IPS-18c (cell line): ENCODE results near the gene MAP2K5.

ENCODE experiments used
- H3K4me3 ChIP-seq: 2 replicates; pipeline ENCODE4 v1.7.0; 2013; ENCODE audit warnings: low read depth, mild to moderate bottlenecking, low read length, moderate library complexity; ENCODE audit not compliant: insufficient read depth
- H3K9me3 ChIP-seq: one replicate; pipeline ENCODE4 v1.6.1; 2013; ENCODE audit warnings: mild to moderate bottlenecking, low read length, moderate library complexity; ENCODE audit not compliant: control insufficient read depth, insufficient read depth

The MAP2K5 gene

DNA sequence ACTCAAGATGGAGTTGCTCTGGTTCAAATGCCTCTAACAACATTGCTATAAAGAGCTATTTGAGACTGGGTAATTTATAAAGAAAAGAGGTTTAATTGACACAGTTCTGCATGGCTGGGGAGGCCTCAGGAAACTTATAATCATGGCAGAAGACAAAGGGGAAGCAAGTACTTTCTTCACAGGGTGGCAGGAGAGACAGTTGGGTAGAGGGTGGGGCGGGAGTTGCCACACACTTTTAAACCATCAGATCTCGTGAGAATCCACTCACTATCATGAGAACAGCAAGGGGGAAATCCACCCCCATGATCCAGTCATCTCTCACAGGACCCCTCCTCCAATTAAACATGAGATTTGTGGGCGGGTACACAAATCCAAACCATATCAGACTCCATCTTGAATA is 30.7 kb downstream of the MAP2K5 start:
- H3K4me3 ChIP-seq: no peak overlapping the region
- no peaks in the 10 kb centered on the region for H3K9me3 ChIP-seq

DNA sequence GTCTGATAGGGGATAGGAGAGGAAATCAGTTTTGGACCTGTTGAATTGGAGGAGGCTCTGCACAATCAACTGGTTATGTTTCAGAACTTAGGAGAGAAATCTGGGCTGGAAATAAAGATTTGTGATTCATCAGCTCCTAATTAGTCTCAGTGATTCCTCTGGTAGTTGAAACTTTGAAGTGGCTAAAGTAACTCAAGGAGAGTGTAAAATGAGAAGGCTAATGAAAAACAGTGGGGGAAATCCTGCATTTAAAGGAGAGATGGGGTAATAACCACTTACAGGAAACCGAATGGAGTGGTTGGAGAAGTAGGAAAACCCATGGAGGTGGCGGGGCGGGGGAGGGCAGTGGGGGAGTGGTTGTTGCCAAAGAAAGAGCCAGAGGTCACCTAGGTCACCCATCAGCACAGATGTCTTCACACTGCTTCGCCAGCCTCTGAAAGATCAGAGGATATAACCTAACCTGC is 32.6 kb downstream of the MAP2K5 start:
- no peak overlapping the region for H3K4me3 ChIP-seq

DNA sequence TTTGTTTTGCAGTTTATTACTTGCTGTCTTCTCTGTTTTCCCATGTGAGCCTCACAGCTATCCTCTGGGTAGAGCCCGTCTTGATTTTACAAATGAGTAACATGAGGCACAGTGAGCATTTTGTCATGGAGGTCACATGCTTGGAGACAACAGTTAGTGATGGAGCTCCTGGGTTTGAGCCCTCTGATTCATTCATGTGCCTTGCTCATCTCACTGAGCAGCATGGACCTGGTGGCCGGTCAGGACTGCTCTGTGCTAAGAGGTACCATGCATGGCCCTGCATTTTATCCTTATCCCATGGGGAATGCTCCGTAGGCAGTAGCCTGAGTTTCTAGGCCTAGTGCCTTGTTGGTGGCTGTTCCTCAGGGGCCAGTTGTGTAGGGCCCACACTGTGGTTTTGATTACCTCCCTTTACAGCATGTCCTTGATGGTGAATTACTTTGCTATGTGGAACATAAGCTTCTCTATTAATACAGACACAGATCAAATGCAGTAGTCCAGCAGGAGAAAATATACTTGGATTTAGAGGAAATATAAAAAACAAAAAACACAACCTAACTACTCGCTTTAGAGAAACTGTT is 35.6 kb downstream of the MAP2K5 start:
- Histone ChIP-seq H3K9me3 (no peaks in the 10 kb centered on the region), H3K4me3 (no peak overlapping the region)

More for the DNA sequence above, 32.6 kb downstream of the MAP2K5 start:
- H3K9me3 ChIP-seq: no peaks in the 10 kb centered on the region

DNA sequence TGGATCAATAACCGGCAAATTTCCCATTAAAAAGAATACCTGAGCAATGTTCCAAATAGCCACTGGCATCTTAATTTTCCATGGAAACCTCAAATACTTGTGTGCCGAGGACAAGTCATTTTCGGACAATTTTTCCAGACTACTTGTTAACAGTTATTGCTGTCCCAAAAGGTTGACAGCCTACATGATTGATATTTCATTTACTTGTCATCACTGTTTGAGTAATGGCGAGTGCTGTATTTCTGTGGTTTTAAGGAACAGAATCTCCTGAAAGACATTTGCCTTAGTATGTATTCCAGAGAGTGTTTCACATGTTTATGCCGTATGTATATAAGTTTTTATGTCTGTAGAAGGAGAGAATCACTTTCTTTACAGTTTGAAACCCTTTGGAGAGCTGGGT is 36.7 kb downstream of the MAP2K5 start:
- H3K9me3 ChIP-seq: no peaks in the 10 kb centered on the region
- H3K4me3 ChIP-seq: no peak overlapping the region

DNA sequence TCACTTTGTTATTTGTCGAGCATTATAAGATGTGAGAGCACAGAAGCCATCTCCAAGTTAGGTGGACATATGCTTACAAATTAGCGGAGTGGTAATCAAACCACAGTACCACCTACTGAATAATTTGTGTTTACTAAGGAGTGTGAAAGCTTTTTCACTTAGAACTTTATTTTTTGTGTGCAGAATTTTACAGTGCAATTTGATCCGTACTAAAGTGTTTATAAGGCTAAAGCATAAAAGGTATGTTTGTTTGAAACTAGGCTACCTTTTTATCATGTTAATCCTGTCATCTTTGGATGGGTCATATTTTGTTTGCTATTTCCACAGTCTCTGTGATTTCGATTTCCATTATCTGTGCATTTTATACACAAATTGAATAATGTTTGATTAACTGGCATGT is 37.5 kb downstream of the MAP2K5 start:
- Histone ChIP-seq H3K9me3 (no peaks in the 10 kb centered on the region), H3K4me3 (no peak overlapping the region)

DNA sequence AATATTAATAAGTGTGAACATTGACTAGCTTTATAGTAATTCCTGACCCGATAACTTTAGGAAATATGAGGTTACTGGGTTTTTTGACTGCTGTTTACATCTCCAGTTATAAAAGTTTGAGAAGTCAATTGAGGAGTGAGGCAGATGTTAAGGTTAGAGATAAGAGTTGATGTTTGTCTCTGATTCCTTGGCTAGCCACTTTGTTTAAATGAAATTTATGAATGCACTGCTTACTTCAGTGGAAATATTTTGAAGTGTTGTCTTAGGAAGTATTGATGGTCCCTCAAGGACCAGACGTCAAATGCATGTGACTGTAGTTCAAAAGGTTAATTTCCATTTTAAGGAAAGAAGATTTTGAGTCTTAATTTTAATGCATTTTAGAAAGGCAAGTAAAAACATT is 41.7 kb downstream of the MAP2K5 start:
- no peaks in the 10 kb centered on the region for H3K9me3 ChIP-seq
- H3K4me3 ChIP-seq: no peak overlapping the region

DNA sequence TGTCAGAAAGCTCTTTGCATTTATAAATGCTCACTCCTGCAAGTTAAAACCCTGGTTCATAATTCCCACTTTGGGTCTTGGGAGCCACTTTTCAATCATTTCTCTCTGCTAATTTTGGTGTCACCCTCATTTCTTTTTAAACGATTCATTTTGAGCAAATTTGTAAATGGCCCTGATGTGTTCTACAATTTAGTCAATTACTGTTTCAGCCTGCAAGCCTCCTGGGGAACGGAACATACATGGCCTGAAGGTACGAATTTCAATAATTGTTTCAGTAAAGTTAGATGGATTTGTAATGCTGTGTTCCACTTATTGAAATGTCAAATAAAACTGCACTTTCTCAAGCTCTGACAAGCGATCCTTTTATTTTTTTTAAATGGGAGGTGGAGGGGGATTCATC is 43.2 kb downstream of the MAP2K5 start:
- Histone ChIP-seq H3K9me3 (no peaks in the 10 kb centered on the region), H3K4me3 (no peak overlapping the region)

DNA sequence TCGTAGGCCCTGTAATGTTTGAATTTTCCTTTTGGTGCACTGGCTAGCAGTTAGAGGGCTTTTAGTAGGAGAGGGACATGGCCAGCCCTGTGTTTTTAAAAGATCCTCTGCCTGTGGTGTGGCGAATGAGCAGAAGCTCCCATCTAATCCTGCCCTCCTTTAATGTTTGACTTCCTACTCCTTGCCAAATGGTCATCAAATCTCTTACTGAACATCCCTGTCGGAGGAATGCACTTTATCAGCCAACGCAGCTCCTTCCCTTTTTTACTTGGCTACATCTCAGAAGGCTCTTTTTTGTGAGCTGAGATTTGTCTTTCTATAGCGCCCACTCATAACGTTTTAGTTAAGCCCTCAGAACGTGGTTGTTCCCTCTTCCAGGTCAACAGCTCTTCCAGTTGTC is 44.8 kb downstream of the MAP2K5 start:
- Histone ChIP-seq H3K9me3 (no peaks in the 10 kb centered on the region), H3K4me3 (no peak overlapping the region)

DNA sequence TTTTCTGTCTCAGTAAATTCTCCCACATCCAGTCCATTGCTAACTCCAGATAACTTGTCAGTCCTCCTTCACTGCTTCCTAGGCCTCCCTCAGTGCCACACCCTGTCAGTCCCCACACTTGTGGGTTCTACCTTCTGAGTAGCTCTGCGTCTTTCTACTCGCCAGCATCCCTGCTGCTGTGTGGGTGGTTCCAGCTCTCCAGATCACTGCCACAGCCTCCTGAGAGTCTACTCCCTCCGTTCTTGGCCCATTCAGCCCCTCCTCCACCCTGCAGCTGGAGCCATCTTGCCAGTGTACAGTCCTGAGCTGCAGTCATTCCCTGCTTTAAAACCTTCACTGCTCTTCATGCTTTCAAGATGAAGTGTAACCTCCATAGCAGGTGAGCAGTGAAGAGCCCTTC is 45.3 kb downstream of the MAP2K5 start:
- no peak overlapping the region for H3K4me3 ChIP-seq
- H3K9me3 ChIP-seq: no peaks in the 10 kb centered on the region

DNA sequence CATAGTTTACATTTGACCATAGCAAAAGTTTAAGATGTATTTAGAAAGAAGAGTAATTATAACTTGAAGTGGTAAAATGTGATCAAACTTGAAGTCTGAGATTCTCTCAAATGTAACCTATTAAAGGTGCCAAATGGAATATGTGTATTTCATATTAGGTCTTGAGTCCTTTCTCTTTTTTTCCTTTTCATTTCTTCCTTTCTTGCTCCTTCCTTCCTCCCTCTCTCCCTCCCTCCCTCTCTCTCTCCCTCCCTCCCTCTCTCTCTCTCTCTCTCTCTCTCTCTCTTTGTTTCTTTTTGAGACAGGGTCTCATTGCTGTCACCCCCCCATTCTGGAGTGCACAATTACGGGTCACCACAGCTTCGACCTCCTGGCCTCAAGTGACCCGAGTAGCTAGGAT is 47.7 kb downstream of the MAP2K5 start:
- Histone ChIP-seq H3K9me3 (no peaks in the 10 kb centered on the region), H3K4me3 (no peak overlapping the region)

DNA sequence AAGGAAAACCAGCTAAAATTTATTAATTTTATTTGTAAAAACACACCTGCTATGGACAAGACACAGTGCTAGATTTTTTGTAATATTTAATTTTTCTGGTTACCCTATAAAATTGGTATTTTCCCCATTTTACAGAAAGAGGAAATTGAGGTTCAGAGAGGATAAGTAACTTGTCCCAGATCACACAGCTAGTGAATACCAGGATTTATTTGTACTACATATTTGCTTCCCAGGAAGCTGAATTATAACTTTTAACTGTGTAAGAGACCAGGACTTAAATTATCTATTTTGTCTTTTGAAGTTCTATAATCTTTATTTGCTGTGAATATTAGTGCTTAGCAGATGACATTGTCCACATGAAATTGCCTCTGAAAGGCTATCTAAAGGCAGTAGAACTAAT is 49.7 kb downstream of the MAP2K5 start:
- H3K4me3 ChIP-seq: no peak overlapping the region
- H3K9me3 ChIP-seq: no peaks in the 10 kb centered on the region

DNA sequence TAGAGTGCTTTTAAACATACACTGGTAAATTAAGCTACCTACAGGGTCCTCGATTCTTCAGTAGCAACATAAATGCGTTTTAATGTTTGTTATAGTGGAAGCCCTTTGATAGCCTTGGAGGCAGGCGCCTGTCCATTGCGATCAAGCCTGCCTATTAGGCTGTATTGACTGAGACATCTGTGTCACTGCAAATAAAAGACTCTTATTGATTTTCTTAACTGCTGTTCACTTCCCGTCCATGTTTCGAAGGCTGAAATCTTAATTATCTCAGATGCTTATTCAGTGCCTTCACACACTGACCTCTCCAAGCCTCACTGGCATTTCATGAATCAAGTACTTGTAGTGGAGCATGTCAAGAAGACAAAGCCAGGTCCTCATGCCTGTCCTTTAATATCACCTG is 51.1 kb downstream of the MAP2K5 start:
- no peak overlapping the region for H3K4me3 ChIP-seq

DNA sequence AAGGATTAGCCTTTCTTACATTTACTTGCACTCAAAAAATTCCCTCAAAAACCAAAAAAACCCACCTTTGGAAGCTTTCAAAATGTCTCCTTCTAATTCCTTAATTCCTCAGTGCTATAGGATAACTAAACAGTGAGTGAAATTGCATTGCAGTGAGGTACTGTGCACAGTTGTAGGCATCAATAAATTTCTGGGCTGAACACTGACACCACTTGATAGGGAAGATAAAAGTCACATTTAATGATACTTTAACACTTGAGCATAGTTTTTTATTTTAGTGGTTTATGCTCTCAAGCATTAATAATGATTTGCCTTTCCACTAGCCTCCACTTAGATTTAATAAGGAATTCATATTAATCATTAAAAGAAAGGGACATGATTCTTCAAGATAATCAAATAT is 52.3 kb downstream of the MAP2K5 start:
- Histone ChIP-seq H3K4me3 (no peak overlapping the region), H3K9me3 (no peaks in the 10 kb centered on the region)

More for the DNA sequence above, 51.1 kb downstream of the MAP2K5 start:
- H3K9me3 ChIP-seq: no peaks in the 10 kb centered on the region

DNA sequence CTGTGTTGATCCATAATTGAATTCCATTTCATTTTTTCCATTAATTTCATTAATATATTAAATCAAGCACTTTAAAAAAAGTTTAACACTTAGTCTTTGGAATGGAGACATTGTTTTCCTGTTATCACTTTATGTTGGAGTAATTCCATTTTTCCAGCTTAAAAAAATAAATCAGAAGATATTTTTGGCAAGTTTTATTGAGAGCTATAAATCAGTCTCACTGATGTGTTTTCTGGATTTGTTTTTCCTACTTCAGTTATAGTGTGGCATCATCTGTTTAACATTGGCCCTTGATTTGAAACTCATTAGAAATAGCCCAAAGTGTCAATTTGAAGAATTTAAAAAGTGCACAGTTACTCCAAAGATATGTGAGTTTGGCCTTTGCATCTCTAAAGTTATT is 53.1 kb downstream of the MAP2K5 start:
- Histone ChIP-seq H3K9me3 (no peaks in the 10 kb centered on the region), H3K4me3 (no peak overlapping the region)

DNA sequence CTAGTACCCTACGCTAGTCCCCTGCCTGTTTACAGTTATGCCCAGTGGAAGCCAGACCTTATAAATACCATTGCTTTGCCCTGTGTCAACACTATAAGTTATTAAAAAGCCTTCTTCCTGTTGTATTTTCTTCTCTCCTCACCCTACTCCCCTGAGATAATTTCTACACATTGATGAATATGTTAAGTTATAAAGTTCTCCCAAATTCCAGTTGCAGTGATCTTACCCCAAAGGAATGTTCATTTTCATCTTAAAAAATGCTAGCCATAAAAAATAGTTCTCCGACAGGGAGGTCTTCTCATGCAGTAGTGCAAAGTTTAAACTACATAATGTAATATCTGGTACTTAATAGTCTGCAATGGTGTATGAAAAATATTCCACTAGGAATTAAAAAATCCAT is 58.6 kb downstream of the MAP2K5 start:
- H3K9me3 ChIP-seq: no peaks in the 10 kb centered on the region
- no peak overlapping the region for H3K4me3 ChIP-seq

DNA sequence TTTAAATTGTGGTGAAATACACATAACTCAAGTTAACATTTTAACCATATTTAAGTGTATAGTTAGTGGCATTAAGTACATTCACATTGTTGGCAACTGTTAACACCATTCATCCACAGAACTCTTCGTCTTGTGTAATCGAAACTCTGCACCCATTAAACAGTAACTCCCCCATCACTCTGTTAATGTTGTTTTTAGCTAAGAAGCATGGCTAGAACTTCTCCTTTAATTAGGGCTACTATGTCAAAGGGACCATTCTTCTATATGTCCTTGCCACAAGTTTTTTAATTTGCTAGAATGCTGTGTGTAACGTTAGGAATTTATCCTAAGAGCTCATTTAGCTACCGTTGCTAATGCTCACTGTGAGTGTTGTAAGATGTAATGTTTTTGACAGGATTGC is 60.6 kb downstream of the MAP2K5 start:
- H3K4me3 ChIP-seq: no peak overlapping the region
- no peaks in the 10 kb centered on the region for H3K9me3 ChIP-seq

DNA sequence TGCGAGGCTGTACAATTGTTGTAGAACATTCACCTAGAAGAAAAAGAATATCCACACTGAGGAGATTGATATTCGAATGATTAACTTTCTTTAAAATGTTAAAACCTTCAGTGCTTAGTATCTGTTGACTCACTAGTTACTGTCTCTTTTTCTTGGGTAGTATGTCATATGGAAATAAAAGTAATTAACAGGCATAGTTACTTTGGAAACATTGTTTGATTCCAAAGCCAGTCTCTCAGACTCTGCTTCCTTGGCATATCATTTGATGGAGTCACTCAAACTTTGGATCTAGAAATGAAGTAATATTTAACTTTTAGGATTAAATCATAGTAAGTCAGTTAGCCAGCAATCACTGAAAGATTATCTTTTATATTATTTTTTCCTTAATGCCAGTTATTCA is 63.4 kb downstream of the MAP2K5 start:
- Histone ChIP-seq H3K4me3 (no peak overlapping the region), H3K9me3 (no peaks in the 10 kb centered on the region)

DNA sequence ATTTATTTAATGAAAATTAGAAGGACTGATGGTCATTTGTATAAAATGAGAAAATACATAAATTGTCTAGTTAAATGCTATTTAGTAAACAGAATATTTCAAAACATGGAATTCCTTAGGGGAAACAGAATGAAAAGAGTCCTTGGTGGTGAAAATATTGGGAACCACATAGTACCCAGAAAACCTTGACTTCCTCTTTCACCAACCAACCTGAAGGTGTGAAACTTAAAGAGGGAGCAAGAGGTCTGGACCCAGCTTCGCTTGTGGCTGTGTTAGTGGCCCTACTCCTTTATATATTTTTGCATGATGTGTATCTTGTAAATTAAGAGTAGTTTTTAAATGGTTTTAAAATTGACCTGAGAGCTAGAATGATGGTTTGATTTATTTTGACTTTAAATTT is 64.2 kb downstream of the MAP2K5 start:
- Histone ChIP-seq H3K4me3 (no peak overlapping the region), H3K9me3 (no peaks in the 10 kb centered on the region)

DNA sequence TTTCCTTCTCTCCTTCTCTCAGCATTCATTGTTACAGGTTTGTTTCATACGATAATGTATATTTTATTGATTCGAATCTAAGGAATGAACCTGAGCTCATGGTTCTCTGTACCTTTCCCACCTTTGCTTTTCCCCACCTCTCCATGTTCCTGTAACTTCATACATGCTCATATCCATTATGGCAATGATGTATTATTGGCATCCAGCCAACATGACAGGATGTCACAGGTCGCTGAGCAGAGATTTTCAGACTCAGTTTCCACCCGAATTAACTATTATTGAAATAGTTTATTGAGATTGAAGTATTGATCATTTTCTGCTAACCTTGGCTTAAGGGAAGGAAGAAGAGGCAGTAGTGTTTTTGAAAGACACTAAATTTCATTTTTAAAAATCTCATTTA is 64.8 kb downstream of the MAP2K5 start:
- Histone ChIP-seq H3K9me3 (no peaks in the 10 kb centered on the region), H3K4me3 (no peak overlapping the region)
